HUES6 (cell line): ENCODE measurements around the gene UBE2K.

Experiments
- H3K27ac ChIP-seq: 2 replicates; pipeline ENCODE4 v1.7.0; 2013; ENCODE audit warnings: low read depth, mild to moderate bottlenecking, low read length, inconsistent platforms
- H3K27me3 ChIP-seq: 2 replicates; pipeline ENCODE4 v1.6.1; 2013; ENCODE audit warnings: low read length; ENCODE audit not compliant: control insufficient read depth, insufficient read depth
- H3K36me3 ChIP-seq: 2 replicates; pipeline ENCODE4 v1.6.1; 2013; ENCODE audit warnings: low read length; ENCODE audit not compliant: control insufficient read depth, insufficient read depth
- H3K4me1 ChIP-seq: 2 replicates; pipeline ENCODE4 v1.6.1; 2013; ENCODE audit warnings: low read length; ENCODE audit not compliant: control insufficient read depth, insufficient read depth
- H3K4me3 ChIP-seq: 2 replicates; pipeline ENCODE4 v1.5.1; 2013; ENCODE audit warnings: low read depth, low read length
- H3K9ac ChIP-seq: one replicate; pipeline ENCODE4 v1.6.1; 2013; ENCODE audit warnings: mild to moderate bottlenecking, low read length
- H3K9me3 ChIP-seq: 2 replicates; pipeline ENCODE4 v1.6.1; 2013; ENCODE audit warnings: low read depth, low read length; ENCODE audit not compliant: control insufficient read depth, insufficient read depth

Gene UBE2K

GRCh38 chr4:39825741-39826231, 127.8 kb downstream of the UBE2K start:
- no peak overlapping the region for H3K27ac ChIP-seq
- peaks cover 48% of the 10 kb centered on the region for H3K36me3 ChIP-seq

More at GRCh38 chr4:39825741-39826231, 127.8 kb downstream of the UBE2K start:
- H3K9me3 ChIP-seq, result no peaks in the 10 kb centered on the region
- no peaks in the 10 kb centered on the region for H3K27me3 ChIP-seq
- no peak overlapping the region for H3K4me3 ChIP-seq
- H3K9ac ChIP-seq, result no peak overlapping the region
- H3K4me1 ChIP-seq, result peaks cover 3% of the 10 kb centered on the region; the same call in 1 of the 2 replicates
